ENCODE results near the gene ZSCAN9. TPM values are rescaled to one million over a fixed set of nuclear protein-coding genes. Genes with fewer than 3 reads are reported as not detected.

ZSCAN9 gene
- total and polyA plus RNA-seq, 9 of the 15 experiments (the other 6 are each of a cell fraction or from before 2014, with no cell fraction given) = 18.8 to 48.9 (median 28.7) TPM

- TF ChIP-seq RBM34 (IDR thresholded peaks at IDR 0.05; ENCODE audit: borderline replicate concordance, insufficient read depth, low read length) = no peak
- TF ChIP-seq ELF1 (tag; IDR thresholded peaks at IDR 0.05) = no peak
- no peak for TF ChIP-seq ZFPM2 (CRISPR knock-in tag; IDR thresholded peaks at IDR 0.05)
- no peak for TF ChIP-seq ZNF561 (CRISPR knock-in tag; conservative IDR thresholded peaks at IDR 0.05)
- no peak for TF ChIP-seq PKNOX1 (IDR thresholded peaks at IDR 0.05)
- no peak for TF ChIP-seq SAFB2 (IDR thresholded peaks at IDR 0.05; ENCODE audit: borderline replicate concordance, low read depth, low read length, severe bottlenecking)
- no peak for TF ChIP-seq GABPA (tag; conservative IDR thresholded peaks at IDR 0.05; ENCODE audit: low read depth)
- no peak for TF ChIP-seq HMG20B (CRISPR knock-in tag; IDR thresholded peaks at IDR 0.05)
Measured at GRCh38 chr6:28239636-28240035, 14.6 kb downstream of the ZSCAN9 start (continued).

GRCh38 chr6:28240471-28240870 is 15.4 kb downstream of the ZSCAN9 start:
- Histone ChIP-seq H3K4me2 (ENCODE audit: insufficient read depth, low read length) (no peak overlapping the region), H2AFZ (ENCODE audit: low read depth, low read length) (no peak overlapping the region), H3K36me3 (ENCODE audit: control insufficient read depth, insufficient read depth, low read length) (peaks cover 20% of the 10 kb centered on the region; the same call in 2 of the 3 replicates), H3K27ac (ENCODE audit: extremely low read depth, low read depth, low read length) (no peak overlapping the region), H3K9me1 (ENCODE audit: control insufficient read depth, insufficient read depth, low read length) (no peaks in the 10 kb centered on the region), H3K79me2 (ENCODE audit: control insufficient read depth, insufficient read depth, low read length) (no peaks in the 10 kb centered on the region), H3K9me3 (replicated peaks; ENCODE audit: control insufficient read depth, insufficient read depth, low read depth, low read length) (no peaks in the 10 kb centered on the region), H3K9ac (ENCODE audit: insufficient read depth in 1 of 2, low read depth in 2 of 2, low read length in 2 of 2) (no peak overlapping the region), H3K27me3 (ENCODE audit: control insufficient read depth in 2 of 2, insufficient read depth in 2 of 2, low read length in 2 of 2) (no peaks in the 10 kb centered on the region), H4K20me1 (replicated peaks; ENCODE audit: control insufficient read depth, insufficient read depth, low read length) (no peaks in the 10 kb centered on the region), H3K4me1 (replicated peaks in 1 of 2; ENCODE audit: control insufficient read depth in 2 of 2, insufficient read depth in 2 of 2, low read length in 2 of 2) (no peaks in the 10 kb centered on the region), H3K4me3 (no peak overlapping the region)
- WGBS (ENCODE audit: insufficient coverage, low coverage, missing lambda C conversion rate) = 29% methylated on average over 1 of the region's 1 CpG
- DNase-seq (ENCODE audit: extremely low read depth in 1 of 4, low spot score in 3 of 4) (no peak), ATAC-seq (peak; percentile 76), FAIRE-seq (no peak)
- no TSS peak for BruUV-seq (replicated peaks)
- intact Hi-C loops (cut with micrococcal nuclease) (no loop called here), in situ Hi-C loops (cut with MboI) (no loop called here)
- ChIA-PET CTCF (ENCODE audit: low intra/inter-chr PET ratio) (no interaction called here), POLR2A (interaction anchor here (0.9 to 1.1 kb wide), 3 partner anchors 9 to 95 kb away, joined by 3 read pairs; no protein-coding TSS in a partner anchor)
- TF ChIP-seq SMAD2 (IDR thresholded peaks at IDR 0.05; ENCODE audit: low read depth, low read length) (no peak), ARID1B (IDR thresholded peaks at IDR 0.05) (peak; percentile 21; the same call in 1 of the 2 replicates), ZNF655 (CRISPR knock-in tag; IDR thresholded peaks at IDR 0.05) (no peak), MAFG (tag; conservative IDR thresholded peaks at IDR 0.05) (peak; percentile 81), C11orf30 (IDR thresholded peaks at IDR 0.05; ENCODE audit: low read depth) (peak; percentile 91), ZNF717 (CRISPR knock-in tag; IDR thresholded peaks at IDR 0.05) (no peak), ZNF316 (IDR thresholded peaks at IDR 0.05) (peak; percentile 95), BCOR (IDR thresholded peaks at IDR 0.05) (no peak), MAFF (IDR thresholded peaks at IDR 0.05; ENCODE audit: low read length) (peak; percentile 72; the same call in 1 of the 2 replicates), MEIS2 (IDR thresholded peaks at IDR 0.05; ENCODE audit: partially characterized antibody) (peak; percentile 78), HMGXB4 (CRISPR knock-in tag; IDR thresholded peaks at IDR 0.05) (no peak)

All from K562 (cell line).